ENCODE results near the gene IRF9.
A peak's percentile ranks its signal among the peaks of the same experiment; 100 is the strongest.

IRF9 gene

GRCh38 chr14:24177891-24178290 lies 16.8 kb downstream of the IRF9 start:
- no peak for DNase-seq (ENCODE audit: low spot score)

DNA sequence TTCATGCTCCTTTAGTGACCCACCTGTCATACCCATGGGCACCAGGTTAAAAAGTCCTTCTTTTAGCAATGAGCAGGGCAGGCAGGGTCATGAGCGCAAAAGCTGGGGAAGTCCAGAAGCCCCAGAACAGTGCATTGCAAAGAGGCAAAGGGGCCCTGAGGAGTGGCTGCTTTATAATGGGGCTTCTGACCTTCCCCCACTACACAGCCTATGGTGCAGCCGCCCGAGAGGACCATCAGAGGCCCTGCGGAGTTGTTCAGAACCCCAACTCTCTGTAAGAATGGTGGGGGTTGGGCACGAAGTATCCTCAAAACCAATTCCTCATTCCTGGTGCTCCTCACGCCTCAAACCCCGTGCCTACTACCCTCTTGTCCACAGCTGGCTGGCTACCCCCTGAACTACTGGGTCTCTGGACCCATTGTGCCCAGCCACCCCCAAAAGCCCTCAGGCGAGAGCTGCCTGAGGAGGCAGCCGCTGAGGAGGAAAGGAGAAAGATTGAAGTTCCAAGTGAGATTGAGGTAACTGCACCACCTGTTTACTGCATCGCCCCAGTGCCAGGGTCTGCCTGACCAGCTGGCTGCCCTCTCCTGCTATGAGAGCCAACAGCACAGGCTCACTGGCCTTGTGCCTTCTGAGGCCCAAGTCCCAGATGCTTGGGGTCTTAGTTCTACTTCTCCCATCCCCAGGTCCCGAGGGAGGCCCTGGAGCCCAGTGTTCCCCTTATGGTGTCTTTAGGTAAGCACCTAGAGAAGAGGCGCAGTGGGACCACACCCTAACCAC lies 17.5 kb downstream of the IRF9 start:
- DNase-seq (ENCODE audit: low spot score): no peak

GRCh38 chr14:24179294-24179960 lies 18.4 kb downstream of the IRF9 start:
- DNase-seq (ENCODE audit: low spot score): no peak

DNA sequence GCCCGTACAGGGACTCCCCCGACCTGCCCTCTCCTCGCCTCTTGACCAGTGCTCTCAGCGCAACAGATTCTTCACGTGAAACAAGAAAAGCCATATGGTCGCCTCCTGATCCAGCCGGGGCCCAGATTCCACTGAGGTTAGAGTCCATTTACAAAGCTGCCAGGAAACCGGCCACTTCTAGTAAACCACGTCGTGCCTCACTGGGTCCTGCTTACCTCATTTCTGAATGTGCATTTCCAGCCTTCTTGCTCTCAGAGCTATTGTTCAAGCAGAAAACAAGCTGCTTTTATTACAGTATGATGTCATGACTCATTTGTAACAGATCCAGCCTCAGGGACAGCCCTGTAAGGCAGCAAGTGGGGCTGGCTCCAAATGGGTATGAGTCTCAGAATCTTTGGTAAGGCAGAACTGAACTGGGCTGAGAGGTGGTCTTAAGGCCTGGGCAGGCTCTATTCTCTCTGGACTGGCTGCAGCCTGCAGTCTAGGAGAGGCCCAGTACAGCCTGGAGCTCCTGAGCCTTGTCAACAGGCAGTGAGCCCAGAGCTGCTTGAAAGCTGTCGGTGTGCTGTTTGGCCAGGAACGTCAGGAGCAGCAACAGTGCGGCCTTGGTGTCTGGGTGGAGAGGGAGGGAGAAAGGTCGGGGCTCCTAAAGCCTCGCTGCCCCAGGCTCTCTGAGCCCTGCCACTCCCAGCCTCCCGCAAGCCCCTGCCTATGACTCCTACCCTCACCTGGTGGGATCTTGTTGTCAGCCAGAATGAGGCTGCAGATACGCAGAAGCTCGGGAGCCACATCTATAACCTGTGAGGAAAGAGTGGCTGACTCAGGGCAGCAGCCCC lies 19.1 kb downstream of the IRF9 start:
- no peak for DNase-seq (ENCODE audit: low spot score)

DNA sequence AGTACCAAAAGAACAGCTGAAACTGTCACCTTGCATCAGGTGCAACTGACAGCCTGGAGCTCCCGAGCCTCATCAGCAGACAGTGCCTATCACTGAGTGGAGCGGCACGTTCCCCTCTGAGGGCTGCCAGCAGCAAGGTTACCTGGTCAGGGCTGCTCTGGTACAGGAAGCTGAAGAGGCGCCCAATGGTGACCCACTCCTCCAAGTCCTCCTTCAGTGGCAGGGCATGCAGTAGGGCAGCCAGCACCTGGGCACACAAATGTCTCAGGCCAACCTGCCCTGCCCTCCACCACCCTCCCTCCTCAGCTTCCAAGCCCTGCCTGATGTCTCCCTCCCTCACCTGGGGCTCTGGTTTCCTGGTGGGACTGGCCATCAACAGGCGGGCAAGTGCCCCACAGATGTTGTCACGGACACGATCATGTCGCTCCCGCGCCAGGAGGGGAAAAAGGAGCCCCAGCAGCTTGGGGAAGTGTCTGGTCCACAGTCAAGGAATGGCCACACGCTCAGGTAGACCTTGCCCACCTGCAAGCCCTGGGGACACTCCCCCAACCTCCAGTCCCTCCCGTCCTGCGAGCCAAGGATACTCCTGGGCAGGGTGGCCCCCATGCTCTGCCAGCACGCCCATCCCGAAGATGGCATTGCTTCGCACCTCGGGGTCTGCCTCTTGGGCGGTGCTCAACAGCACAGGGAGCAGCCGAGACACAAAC lies 20.5 kb downstream of the IRF9 start:
- DNase-seq (ENCODE audit: low spot score): no peak

GRCh38 chr14:24182110-24182882 lies 21.2 kb downstream of the IRF9 start:
- no peak for DNase-seq (ENCODE audit: low spot score)

GRCh38 chr14:24183014-24183481 lies 22.0 kb downstream of the IRF9 start:
- no peak for DNase-seq (ENCODE audit: low spot score)

DNA sequence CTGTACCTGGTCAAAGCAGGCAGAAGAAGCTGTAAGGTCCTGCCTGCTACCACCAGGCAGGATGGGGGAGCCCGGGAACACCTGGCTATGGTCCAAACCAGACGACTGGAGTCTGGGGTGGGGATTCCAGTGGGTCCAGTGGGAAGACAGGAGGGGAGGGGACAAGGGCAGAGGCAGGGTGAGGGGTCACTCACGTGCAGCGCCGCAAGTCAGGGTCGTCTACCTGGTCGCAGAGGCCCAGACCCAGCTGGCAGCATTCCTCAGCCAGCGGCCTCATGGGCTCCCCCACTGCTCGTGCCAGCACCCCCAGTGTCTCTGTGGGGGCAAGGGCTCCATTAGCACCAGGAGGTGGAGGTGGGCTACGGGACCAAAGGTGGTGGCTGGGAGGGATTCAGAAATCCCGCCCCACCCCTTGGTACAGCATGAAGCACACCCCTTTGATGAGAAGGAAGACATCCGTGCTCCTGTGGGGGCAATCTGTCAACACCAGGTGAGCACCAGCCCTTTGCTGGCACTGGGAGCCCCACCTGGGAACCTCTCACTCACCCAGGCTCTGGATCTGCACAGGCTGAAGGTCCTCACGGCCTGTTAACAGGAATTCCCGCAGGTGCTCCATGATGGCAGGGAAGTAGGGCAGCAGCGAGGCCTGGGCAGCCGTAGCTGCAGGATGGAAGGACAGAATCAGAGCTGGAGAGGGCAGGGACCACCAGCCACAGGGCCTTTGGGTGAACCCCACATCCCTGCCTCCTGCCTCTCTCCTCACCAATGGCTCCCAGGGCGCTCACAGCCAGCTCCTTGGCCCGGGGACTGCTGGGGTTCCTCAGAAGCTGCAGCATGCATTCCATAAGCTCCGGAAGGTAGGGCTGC lies 23.3 kb downstream of the IRF9 start:
- no peak for DNase-seq (ENCODE audit: low spot score)

GRCh38 chr14:24185026-24185425 lies 24.0 kb downstream of the IRF9 start:
- DNase-seq (ENCODE audit: low spot score): no peak

GRCh38 chr14:24185741-24186140 lies 24.7 kb downstream of the IRF9 start:
- no peak for DNase-seq (ENCODE audit: low spot score)

DNA sequence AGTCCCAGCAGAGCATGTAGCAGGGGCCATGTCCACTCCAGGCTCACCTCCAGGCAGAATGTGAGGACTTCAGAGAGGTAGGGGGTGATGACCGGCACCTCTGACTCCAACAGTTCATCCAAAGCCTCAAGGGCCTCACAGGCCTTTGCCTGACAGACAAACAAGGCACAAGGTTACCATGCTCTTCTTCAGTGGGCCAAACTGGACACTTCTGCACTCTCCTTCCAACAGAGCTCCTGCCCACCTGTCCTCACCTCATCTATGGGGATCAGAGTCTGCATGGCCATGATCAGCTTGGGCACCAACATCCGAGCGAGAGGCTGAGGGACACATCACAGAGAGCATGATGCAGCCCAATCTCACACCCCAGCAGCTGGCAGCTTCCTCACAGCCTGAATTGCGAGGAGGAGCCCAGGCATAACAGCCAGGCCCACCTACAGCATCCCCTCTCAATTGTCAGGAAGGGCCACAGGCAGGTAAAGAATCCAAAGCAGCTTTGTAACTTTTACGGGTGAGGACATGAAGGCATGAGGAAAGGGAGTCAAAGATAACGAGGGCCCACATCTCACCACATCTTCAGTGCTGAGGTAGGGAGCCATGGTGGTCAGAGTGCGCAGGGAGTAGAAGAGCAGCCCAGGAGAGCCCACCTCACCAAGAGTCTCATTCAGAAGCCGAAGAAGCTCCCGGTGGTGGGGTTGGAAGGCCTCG lies 25.9 kb downstream of the IRF9 start:
- DNase-seq (ENCODE audit: low spot score): no peak

- no peak for DNase-seq (ENCODE audit: low spot score)
Observed at GRCh38 chr14:24187539-24187915, 26.5 kb downstream of the IRF9 start.

DNA sequence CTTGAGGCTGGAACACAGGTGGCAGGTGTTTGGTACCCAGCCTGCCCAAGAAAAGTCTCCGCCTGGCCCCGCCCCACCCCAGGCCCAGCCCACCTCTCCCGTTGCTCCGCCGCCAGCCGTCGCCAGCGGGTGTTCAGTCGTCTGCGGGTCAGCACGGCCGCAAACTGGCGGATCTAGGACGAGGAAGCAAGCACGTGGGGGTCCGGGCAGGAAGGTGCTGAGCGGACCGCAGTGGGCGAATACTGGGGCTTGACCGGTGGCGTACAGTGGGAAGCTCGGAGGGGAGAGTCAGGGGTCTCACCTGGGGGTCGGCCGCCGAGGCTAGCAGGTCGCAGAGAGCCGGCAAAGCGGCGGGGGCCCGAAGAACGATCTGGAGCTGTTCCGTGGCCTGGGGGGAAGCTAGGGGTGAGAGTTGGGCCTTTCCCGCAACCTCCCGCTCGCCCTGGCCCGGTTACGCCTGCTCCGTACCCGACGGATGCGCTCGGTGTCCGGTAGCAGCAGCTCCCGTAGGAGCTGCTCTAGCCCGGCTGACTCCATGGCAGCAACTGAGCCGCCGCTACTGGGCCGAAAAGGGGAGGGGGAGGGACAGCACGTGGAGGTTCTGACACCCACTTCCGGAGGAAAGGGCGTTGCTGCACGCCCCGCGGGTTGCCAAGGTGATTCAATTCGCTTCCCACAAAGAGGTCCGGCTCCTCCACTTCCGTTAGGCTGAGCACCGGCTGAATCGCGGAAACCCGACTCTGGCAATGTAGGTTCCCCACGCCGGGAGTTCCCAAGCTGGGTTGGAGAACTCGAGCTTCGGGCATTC lies 27.4 kb downstream of the IRF9 start, which contains the start of gene IPO4:
Gene IPO4, minus strand, starts transcription at position 566 of the 808 bp plus-strand sequence. Its CDS starts 29 bp downstream, at position 537.
- DNase-seq (ENCODE audit: low spot score): peak; percentile 96

DNA sequence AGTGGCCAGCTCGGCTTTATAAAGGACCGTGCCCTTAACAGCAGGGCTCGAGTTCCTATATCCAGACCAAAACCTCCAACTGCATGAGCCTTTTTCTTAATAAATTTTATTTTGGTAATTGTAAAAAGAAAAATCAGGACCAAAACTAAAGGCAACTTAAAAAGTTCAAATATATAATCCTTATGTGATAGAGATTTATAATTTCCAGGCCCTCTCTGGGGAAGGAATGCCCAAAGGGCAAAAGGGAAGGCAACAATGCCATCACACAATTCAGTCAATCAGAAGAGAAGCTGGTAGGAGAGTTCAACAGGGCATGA lies 28.0 kb downstream of the IRF9 start:
- DNase-seq (ENCODE audit: low spot score): no peak

DNA sequence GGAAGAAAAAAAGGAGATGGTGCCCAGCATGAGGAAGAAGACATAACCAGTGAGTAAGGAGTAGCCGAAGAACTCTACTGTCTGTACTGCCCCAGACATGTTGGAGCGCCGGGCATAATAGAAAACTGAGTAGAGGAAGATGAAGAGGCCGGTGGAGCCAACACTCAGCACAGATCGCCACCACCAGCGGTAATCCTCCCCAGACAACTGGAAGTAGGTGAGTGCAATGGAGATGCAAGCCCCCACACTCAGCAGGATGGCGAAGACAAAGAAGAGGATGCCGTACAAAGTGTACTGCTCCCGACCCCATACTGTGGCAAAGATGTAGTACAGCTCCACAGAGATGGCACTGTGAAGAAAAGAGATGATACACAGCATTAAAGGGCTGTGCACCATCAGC lies 28.4 kb downstream of the IRF9 start:
- no peak for DNase-seq (ENCODE audit: low spot score)

GRCh38 chr14:24190416-24190815 lies 29.4 kb downstream of the IRF9 start:
- no peak for DNase-seq (ENCODE audit: low spot score)

GRCh38 chr14:24192933-24193332 lies 31.9 kb downstream of the IRF9 start:
- no peak for DNase-seq (ENCODE audit: low spot score)

- no peak for DNase-seq (ENCODE audit: low spot score)
Observed at GRCh38 chr14:24194186-24194872, 33.3 kb downstream of the IRF9 start.
